ENCODE data around the gene PUS10. TPM values are rescaled to one million over a fixed set of nuclear protein-coding genes. Genes with fewer than 3 reads are reported as not detected.

PUS10 gene
- total RNA-seq, 1 donor from 2014 or later: 6.0 TPM

- DNase-seq (ENCODE audit: extremely low spot score, unreplicated experiment): no peak
- Mint-ChIP-seq H3K27ac (ENCODE audit: unreplicated experiment) (no peak overlapping the region), H3K4me1 (ENCODE audit: unreplicated experiment) (no peaks in the 10 kb centered on the region), H3K27me3 (ENCODE audit: unreplicated experiment) (no peaks in the 10 kb centered on the region), H3K9me3 (ENCODE audit: unreplicated experiment) (no peaks in the 10 kb centered on the region), H3K4me3 (ENCODE audit: unreplicated experiment) (no peak overlapping the region), H3K36me3 (ENCODE audit: unreplicated experiment) (no peaks in the 10 kb centered on the region)
- no peak for TF ChIP-seq CTCF (IDR thresholded peaks at IDR 0.05)
Observed at GRCh38 chr2:60977562-60977895, 40.5 kb downstream of the PUS10 start.

GRCh38 chr2:60976875-60977561, 41.0 kb downstream of the PUS10 start:
- no peak overlapping the region for H3K27ac Mint-ChIP-seq (ENCODE audit: unreplicated experiment)

GRCh38 chr2:60976256-60976850, 41.7 kb downstream of the PUS10 start:
- H3K27me3 Mint-ChIP-seq (ENCODE audit: unreplicated experiment): no peaks in the 10 kb centered on the region
- H3K36me3 Mint-ChIP-seq (ENCODE audit: unreplicated experiment): no peaks in the 10 kb centered on the region
- no peak for TF ChIP-seq CTCF (IDR thresholded peaks at IDR 0.05)
- H3K27ac Mint-ChIP-seq (ENCODE audit: unreplicated experiment): no peak overlapping the region
- no peaks in the 10 kb centered on the region for H3K9me3 Mint-ChIP-seq (ENCODE audit: unreplicated experiment)
- no peak overlapping the region for H3K4me3 Mint-ChIP-seq (ENCODE audit: unreplicated experiment)
- H3K4me1 Mint-ChIP-seq (ENCODE audit: unreplicated experiment): no peaks in the 10 kb centered on the region
- DNase-seq (ENCODE audit: extremely low spot score, unreplicated experiment): no peak

More at GRCh38 chr2:60976875-60977561, 41.0 kb downstream of the PUS10 start:
- no peaks in the 10 kb centered on the region for H3K36me3 Mint-ChIP-seq (ENCODE audit: unreplicated experiment)
- no peaks in the 10 kb centered on the region for H3K9me3 Mint-ChIP-seq (ENCODE audit: unreplicated experiment)
- H3K4me1 Mint-ChIP-seq (ENCODE audit: unreplicated experiment): no peaks in the 10 kb centered on the region
- TF ChIP-seq CTCF (IDR thresholded peaks at IDR 0.05): no peak
- H3K27me3 Mint-ChIP-seq (ENCODE audit: unreplicated experiment): no peaks in the 10 kb centered on the region
- no peak overlapping the region for H3K4me3 Mint-ChIP-seq (ENCODE audit: unreplicated experiment)
- DNase-seq (ENCODE audit: extremely low spot score, unreplicated experiment): no peak

- H3K4me1 Mint-ChIP-seq (ENCODE audit: unreplicated experiment): no peaks in the 10 kb centered on the region
- H3K36me3 Mint-ChIP-seq (ENCODE audit: unreplicated experiment): no peaks in the 10 kb centered on the region
- no peak for TF ChIP-seq CTCF (IDR thresholded peaks at IDR 0.05)
- H3K9me3 Mint-ChIP-seq (ENCODE audit: unreplicated experiment): no peaks in the 10 kb centered on the region
- no peak overlapping the region for H3K27ac Mint-ChIP-seq (ENCODE audit: unreplicated experiment)
- no peak for DNase-seq (ENCODE audit: extremely low spot score, unreplicated experiment)
- H3K4me3 Mint-ChIP-seq (ENCODE audit: unreplicated experiment): no peak overlapping the region
- no peaks in the 10 kb centered on the region for H3K27me3 Mint-ChIP-seq (ENCODE audit: unreplicated experiment)
Observed at GRCh38 chr2:60974652-60975051, 43.4 kb downstream of the PUS10 start.

GRCh38 chr2:60973705-60974104, 44.4 kb downstream of the PUS10 start:
- Mint-ChIP-seq H3K4me1 (ENCODE audit: unreplicated experiment) (no peaks in the 10 kb centered on the region), H3K4me3 (ENCODE audit: unreplicated experiment) (no peak overlapping the region), H3K36me3 (ENCODE audit: unreplicated experiment) (no peaks in the 10 kb centered on the region), H3K27ac (ENCODE audit: unreplicated experiment) (no peak overlapping the region), H3K9me3 (ENCODE audit: unreplicated experiment) (no peaks in the 10 kb centered on the region), H3K27me3 (ENCODE audit: unreplicated experiment) (no peaks in the 10 kb centered on the region)
- no peak for TF ChIP-seq CTCF (IDR thresholded peaks at IDR 0.05)
- no peak for DNase-seq (ENCODE audit: extremely low spot score, unreplicated experiment)
